Measurements from ENCODE around the gene TMEM130. TPM values are rescaled to one million over a fixed set of nuclear protein-coding genes. Genes with fewer than 3 reads are reported as not detected.

TMEM130 gene
- total RNA-seq, 1 experiment from 2014 or later: 1.7 TPM

DNA sequence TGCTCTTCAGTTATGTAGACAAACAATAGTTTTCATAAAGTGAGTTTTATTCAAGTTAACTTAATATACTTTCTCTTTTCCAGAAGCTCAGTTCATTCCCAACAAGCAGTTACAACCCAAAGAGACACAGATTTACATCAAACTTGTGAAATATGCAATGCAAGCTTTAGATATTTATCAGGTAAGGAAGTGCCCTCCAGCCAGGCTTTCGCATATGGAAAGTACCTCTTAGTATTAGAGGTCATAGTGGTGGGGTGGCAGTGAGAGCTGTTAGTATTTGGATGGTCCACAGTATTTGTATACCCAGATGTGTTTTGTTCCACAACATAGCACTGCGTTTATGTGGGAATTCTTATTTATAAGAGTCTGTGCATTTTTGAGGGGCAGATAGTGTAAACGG, 40.6 kb upstream of the TMEM130 start:
- no peak overlapping the region for H4K91ac ChIP-seq (ENCODE audit: insufficient read length, low read depth, low read length)
- no peaks in the 10 kb centered on the region for H3K27me3 Mint-ChIP-seq (ENCODE audit: low read depth)
- no peak overlapping the region for H3K4me2 ChIP-seq (ENCODE audit: insufficient read depth, insufficient read length, low read length)
- no peak overlapping the region for H3K56ac ChIP-seq (ENCODE audit: insufficient read length, low read depth, low read length)
- H3K14ac ChIP-seq (ENCODE audit: insufficient read depth, low read length): no peak overlapping the region
- H2BK12ac ChIP-seq (ENCODE audit: insufficient read length, low read depth, low read length): no peak overlapping the region
- no peaks in the 10 kb centered on the region for H3K4me1 ChIP-seq (ENCODE audit: insufficient read depth, low read length)
- no peaks in the 10 kb centered on the region for H3K79me1 ChIP-seq (ENCODE audit: insufficient read depth, low read depth, low read length, poor library complexity, severe bottlenecking)
- H3K27ac ChIP-seq (ENCODE audit: insufficient read length, low read depth, low read length): no peak overlapping the region
- no peak for DNase-seq
- H3K9me3 ChIP-seq (ENCODE audit: control insufficient read depth, low read depth, low read length): peaks cover 8% of the 10 kb centered on the region
- H4K8ac ChIP-seq (replicated peaks; ENCODE audit: insufficient read length, low read depth, low read length): no peak overlapping the region
- H4K20me1 ChIP-seq (ENCODE audit: control insufficient read depth, insufficient read depth, insufficient read length): peaks cover 2% of the 10 kb centered on the region
- H2BK20ac ChIP-seq (ENCODE audit: low read depth, low read length, poor library complexity, severe bottlenecking): no peak overlapping the region
- no peak overlapping the region for H4K5ac ChIP-seq (ENCODE audit: insufficient read length, low read depth, low read length)
- H2AFZ ChIP-seq (ENCODE audit: low read length): no peak overlapping the region
- no peak overlapping the region for H2BK15ac ChIP-seq (ENCODE audit: low read depth, low read length)
- no CpG with 5 or more reads among the region's 3 CpGs for WGBS (ENCODE audit: extremely low coverage, insufficient read length, low lambda C conversion rate)
- H3K9ac ChIP-seq (ENCODE audit: extremely low read depth, insufficient read length, low read length): no peak overlapping the region
- no peak overlapping the region for H3K4ac ChIP-seq (ENCODE audit: low read depth, low read length)
- H3K4me1 Mint-ChIP-seq: no peaks in the 10 kb centered on the region
- H3K23ac ChIP-seq (ENCODE audit: insufficient read length, low read depth, low read length): no peak overlapping the region
- H3K27ac Mint-ChIP-seq: no peak overlapping the region
- H3K79me2 ChIP-seq (ENCODE audit: insufficient read depth, low read length): no peaks in the 10 kb centered on the region
- no peak overlapping the region for H2BK5ac ChIP-seq (ENCODE audit: insufficient read length, low read length)
- H2AK5ac ChIP-seq (ENCODE audit: insufficient read length, low read length): no peak overlapping the region
- H3K18ac ChIP-seq (ENCODE audit: insufficient read length, low read depth, low read length): no peak overlapping the region
- no peaks in the 10 kb centered on the region for H3K27me3 ChIP-seq (ENCODE audit: insufficient read depth, low read length)
- H3T11ph ChIP-seq (ENCODE audit: low read length): no peak overlapping the region
- H3K9me3 Mint-ChIP-seq: peaks cover 13 to 15% of the 10 kb centered on the region in 2 experiments
- no peak overlapping the region for H3K4me3 Mint-ChIP-seq
- TF ChIP-seq, protein P1, sequence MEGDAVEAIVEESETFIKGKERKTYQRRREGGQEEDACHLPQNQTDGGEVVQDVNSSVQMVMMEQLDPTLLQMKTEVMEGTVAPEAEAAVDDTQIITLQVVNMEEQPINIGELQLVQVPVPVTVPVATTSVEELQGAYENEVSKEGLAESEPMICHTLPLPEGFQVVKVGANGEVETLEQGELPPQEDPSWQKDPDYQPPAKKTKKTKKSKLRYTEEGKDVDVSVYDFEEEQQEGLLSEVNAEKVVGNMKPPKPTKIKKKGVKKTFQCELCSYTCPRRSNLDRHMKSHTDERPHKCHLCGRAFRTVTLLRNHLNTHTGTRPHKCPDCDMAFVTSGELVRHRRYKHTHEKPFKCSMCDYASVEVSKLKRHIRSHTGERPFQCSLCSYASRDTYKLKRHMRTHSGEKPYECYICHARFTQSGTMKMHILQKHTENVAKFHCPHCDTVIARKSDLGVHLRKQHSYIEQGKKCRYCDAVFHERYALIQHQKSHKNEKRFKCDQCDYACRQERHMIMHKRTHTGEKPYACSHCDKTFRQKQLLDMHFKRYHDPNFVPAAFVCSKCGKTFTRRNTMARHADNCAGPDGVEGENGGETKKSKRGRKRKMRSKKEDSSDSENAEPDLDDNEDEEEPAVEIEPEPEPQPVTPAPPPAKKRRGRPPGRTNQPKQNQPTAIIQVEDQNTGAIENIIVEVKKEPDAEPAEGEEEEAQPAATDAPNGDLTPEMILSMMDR (conservative IDR thresholded peaks at IDR 0.05): no peak
- peaks cover 67 to 92% (median 89%) of the 10 kb centered on the region in 3 experiments for H3K36me3 Mint-ChIP-seq (ENCODE audit: insufficient read depth in 1 of 3, low read depth in 3 of 3)
- H2BK120ac ChIP-seq (ENCODE audit: low read depth, low read length, poor library complexity, severe bottlenecking): no peak overlapping the region
- no peaks in the 10 kb centered on the region for H3K23me2 ChIP-seq (ENCODE audit: insufficient read length, low read depth, low read length, poor library complexity, severe bottlenecking)
